CD8-positive, alpha-beta memory T cell (primary cell): ENCODE results near the gene ORM2. TPM values are rescaled to one million over a fixed set of nuclear protein-coding genes. Genes with fewer than 3 reads are reported as not detected.

Experiments
- CTCF ChIA-PET: fragments of 350-600 bp; sonication (Branson Sonifier 250); formaldehyde crosslinking; loops from one replicate; lab custom pipeline; 2021; ENCODE audit warnings: antibody characterized with exemption; lab: Charles Lee
- POLR2A ChIA-PET: fragments of 350-600 bp; sonication (Branson Sonifier 250); formaldehyde crosslinking; loops from one replicate; lab custom pipeline; 2021; ENCODE audit warnings: antibody characterized with exemption; lab: Charles Lee
- DNase-seq, 5 donors: peaks; one replicate each; pipeline versions ENCODE4 v3.0.0 to v3.0.0-alpha.2; 2020 to 2022; ENCODE audit warnings: mixed read lengths in 1 of 5
- H3K27ac ChIP-seq: one replicate; pipeline ENCODE4 v1.7.0; 2013; ENCODE audit warnings: low read depth, mild to moderate bottlenecking, low read length, moderate library complexity
- H3K27me3 ChIP-seq: 2 replicates; pipeline ENCODE4 v1.7.0; 2013; ENCODE audit warnings: low read length, mild to moderate bottlenecking; ENCODE audit not compliant: insufficient read depth, poor library complexity, severe bottlenecking
- H3K36me3 ChIP-seq: 2 replicates; pipeline ENCODE4 v1.7.0; 2013; ENCODE audit warnings: mild to moderate bottlenecking, low read length, moderate library complexity; ENCODE audit not compliant: insufficient read depth
- H3K4me1 ChIP-seq: 2 replicates; pipeline ENCODE4 v1.7.0; 2013; ENCODE audit warnings: mild to moderate bottlenecking, low read length, moderate library complexity; ENCODE audit not compliant: insufficient read depth
- H3K4me3 ChIP-seq: 2 replicates; pipeline ENCODE4 v1.7.0; 2013; ENCODE audit warnings: mild to moderate bottlenecking, low read length
- H3K9me3 ChIP-seq: 2 replicates; pipeline ENCODE4 v1.7.0; 2013; ENCODE audit warnings: mild to moderate bottlenecking, low read length
- H3K27ac Mint-ChIP-seq, 8 donors: one replicate each; pipeline ENCODE4 v1.8.0; 2020 to 2021; ENCODE audit warnings: mixed read lengths in 8 of 8, mild to moderate bottlenecking in 6 of 8, inconsistent platforms in 3 of 8, moderate library complexity in 3 of 8
- H3K27me3 Mint-ChIP-seq, 2 donors: one replicate each; pipeline ENCODE4 v1.8.0; 2020 to 2021; ENCODE audit warnings: mixed read lengths in 2 of 2, mild to moderate bottlenecking in 1 of 2, moderate library complexity in 1 of 2
- H3K36me3 Mint-ChIP-seq, 3 donors: one replicate each; pipeline ENCODE4 v1.8.0; 2020 to 2021; ENCODE audit warnings: mixed read lengths in 3 of 3, inconsistent platforms in 1 of 3, mild to moderate bottlenecking in 1 of 3
- H3K4me1 Mint-ChIP-seq, 3 donors: one replicate each; pipeline ENCODE4 v1.8.0; 2020 to 2021; ENCODE audit warnings: mixed read lengths in 3 of 3, inconsistent platforms in 1 of 3, mild to moderate bottlenecking in 1 of 3
- H3K4me3 Mint-ChIP-seq, 7 donors: one replicate each; pipeline ENCODE4 v1.8.0; 2020 to 2021; ENCODE audit warnings: mixed read lengths in 7 of 7, mild to moderate bottlenecking in 6 of 7, moderate library complexity in 4 of 7, inconsistent platforms in 2 of 7
- H3K9me3 Mint-ChIP-seq, 5 donors: one replicate each; pipeline ENCODE4 v1.8.0; 2020 to 2022; ENCODE audit warnings: mixed read lengths in 5 of 5, mild to moderate bottlenecking in 3 of 5, moderate library complexity in 2 of 5, inconsistent platforms in 1 of 5
- polyA plus RNA-seq: library from polyadenylated mRNA; unstranded; fragments of 300-500 nt; fragmentation: Illumina TruSeq; gene quantifications from one replicate; pipeline ENCODE4 v1.2.3, GENCODE V29; 2021
- total RNA-seq, 2 experiments: library from RNA; stranded (reverse); gene quantifications; one replicate each; pipeline ENCODE4 v1.2.3, GENCODE V29; 2021

Gene ORM2
- total and polyA plus RNA-seq, 3 experiments from 2014 or later: not detected

DNA sequence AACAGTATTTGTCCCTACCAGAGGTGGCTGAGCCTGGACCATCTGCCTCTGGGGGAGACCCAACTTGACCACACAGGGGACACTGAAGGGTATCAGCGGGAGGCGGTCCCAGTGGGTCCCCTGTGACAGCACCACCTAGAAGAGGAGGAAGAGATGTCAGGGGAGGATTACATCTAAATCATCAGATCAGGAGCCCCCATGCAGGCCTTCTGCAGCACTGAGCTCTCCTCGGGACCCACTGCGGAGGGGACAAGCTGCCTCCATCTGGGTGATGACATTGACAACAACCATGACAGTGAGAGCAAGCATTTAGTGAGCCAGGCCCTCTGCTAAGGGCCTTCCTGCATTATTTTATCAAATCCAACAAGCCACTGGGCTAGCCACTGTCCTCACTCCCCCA lies 12.3 kb downstream of the ORM2 start:
- peaks cover 12 to 97% (median 33%) of the 10 kb centered on the region in 3 donors for H3K36me3 Mint-ChIP-seq
- H3K4me3 Mint-ChIP-seq: no peak overlapping the region
- Histone ChIP-seq H3K27ac (no peak overlapping the region), H3K36me3 (peaks cover 95% of the 10 kb centered on the region), H3K27me3 (no peaks in the 10 kb centered on the region), H3K4me1 (no peaks in the 10 kb centered on the region), H3K9me3 (no peaks in the 10 kb centered on the region), H3K4me3 (no peak overlapping the region)
- peak overlapping the region in 6 of 8 donors; percentile 29 to 92 (median 80) for H3K27ac Mint-ChIP-seq
- CTCF ChIA-PET: interaction anchor here (0.8 to 2.7 kb wide), 3 partner anchors 45 to 54 kb away, joined by 3 to 8 read pairs (median 3); partner anchors contain the start of gene AKNA
- H3K27me3 Mint-ChIP-seq: no peaks in the 10 kb centered on the region
- no peak for DNase-seq
- peaks cover 32 to 72% (median 35%) of the 10 kb centered on the region in 3 donors for H3K4me1 Mint-ChIP-seq
- POLR2A ChIA-PET: interaction anchor here (1.2 to 1.5 kb wide), 2 partner anchors 19 to 45 kb away, joined by 4 read pairs; no protein-coding TSS in a partner anchor
- H3K9me3 Mint-ChIP-seq: peaks cover 0 to 2% (median 0%) of the 10 kb centered on the region in 5 donors

GRCh38 chr9:114342755-114343440 lies 13.2 kb downstream of the ORM2 start:
- Mint-ChIP-seq H3K4me1 (peaks cover 32 to 76% (median 34%) of the 10 kb centered on the region in 3 donors), H3K27me3 (no peaks in the 10 kb centered on the region), H3K27ac (peak overlapping the region; percentile 51 to 95 (median 87)), H3K9me3 (peaks cover 0 to 2% (median 0%) of the 10 kb centered on the region in 5 donors), H3K36me3 (peaks cover 14 to 96% (median 31%) of the 10 kb centered on the region in 3 donors), H3K4me3 (no peak overlapping the region)
- CTCF ChIA-PET: interaction anchor here (1.3 to 2.7 kb wide), 2 partner anchors 44 to 53 kb away, joined by 3 to 8 read pairs; partner anchors contain the start of gene AKNA
- Histone ChIP-seq H3K4me3 (no peak overlapping the region), H3K9me3 (no peaks in the 10 kb centered on the region), H3K27me3 (no peaks in the 10 kb centered on the region), H3K27ac (no peak overlapping the region), H3K4me1 (no peaks in the 10 kb centered on the region), H3K36me3 (peaks cover 92% of the 10 kb centered on the region)
- POLR2A ChIA-PET: interaction anchor here (1.2 to 1.5 kb wide), 3 partner anchors 18 to 47 kb away, joined by 3 to 4 read pairs (median 4); no protein-coding TSS in a partner anchor
- DNase-seq: no peak

GRCh38 chr9:114343471-114344187 lies 14.0 kb downstream of the ORM2 start:
- H3K27ac Mint-ChIP-seq: peak overlapping the region; percentile 61 to 95 (median 87)
- peaks cover 0 to 2% (median 0%) of the 10 kb centered on the region in 5 donors for H3K9me3 Mint-ChIP-seq
- CTCF ChIA-PET: interaction anchor here (0.9 to 2.7 kb wide), 7 partner anchors 7 to 60 kb away, joined by 3 to 8 read pairs (median 3); partner anchors contain the start of gene AKNA
- H3K27me3 Mint-ChIP-seq: no peaks in the 10 kb centered on the region
- Histone ChIP-seq H3K36me3 (peaks cover 92% of the 10 kb centered on the region), H3K4me1 (peaks cover 4% of the 10 kb centered on the region), H3K4me3 (no peak overlapping the region), H3K27me3 (no peaks in the 10 kb centered on the region), H3K27ac (no peak overlapping the region), H3K9me3 (no peaks in the 10 kb centered on the region)
- H3K36me3 Mint-ChIP-seq: peaks cover 18 to 96% (median 28%) of the 10 kb centered on the region in 3 donors
- H3K4me3 Mint-ChIP-seq: peak overlapping the region in 1 of 7 donors; percentile 66
- H3K4me1 Mint-ChIP-seq: peaks cover 30 to 79% (median 38%) of the 10 kb centered on the region in 3 donors
- POLR2A ChIA-PET: interaction anchor here (1.1 to 1.4 kb wide), 3 partner anchors 29 to 46 kb away, joined by 3 to 6 read pairs (median 4); no protein-coding TSS in a partner anchor
- DNase-seq: no peak

- H3K4me1 ChIP-seq: peaks cover 9% of the 10 kb centered on the region
- CTCF ChIA-PET: interaction anchor here (0.9 to 1.5 kb wide), 6 partner anchors 8 to 60 kb away, joined by 3 to 5 read pairs (median 3); no protein-coding TSS in a partner anchor
- peaks cover 92% of the 10 kb centered on the region for H3K36me3 ChIP-seq
- H3K4me3 Mint-ChIP-seq: peak overlapping the region in 1 of 7 donors; percentile 66
- POLR2A ChIA-PET: interaction anchor here (1.1 kb wide), 2 partner anchors 12 to 29 kb away, joined by 3 to 6 read pairs; no protein-coding TSS in a partner anchor
- H3K4me3 ChIP-seq: no peak overlapping the region
- peaks cover 21 to 96% (median 25%) of the 10 kb centered on the region in 3 donors for H3K36me3 Mint-ChIP-seq
- H3K27ac Mint-ChIP-seq: peak overlapping the region; percentile 44 to 92 (median 65)
- DNase-seq: no peak
- H3K9me3 ChIP-seq: no peaks in the 10 kb centered on the region
- H3K4me1 Mint-ChIP-seq: peaks cover 33 to 80% (median 39%) of the 10 kb centered on the region in 3 donors
- no peaks in the 10 kb centered on the region for H3K27me3 ChIP-seq
- no peaks in the 10 kb centered on the region for H3K27me3 Mint-ChIP-seq
- H3K27ac ChIP-seq: no peak overlapping the region
- H3K9me3 Mint-ChIP-seq: peaks cover 0 to 2% (median 0%) of the 10 kb centered on the region in 5 donors
These were observed 14.5 kb downstream of the ORM2 start for GRCh38 chr9:114344188-114344566.

- H3K27me3 Mint-ChIP-seq: peaks cover 0 to under 1% of the 10 kb centered on the region in 2 donors
- H3K4me1 ChIP-seq: peaks cover 14% of the 10 kb centered on the region
- no peak overlapping the region for H3K4me3 Mint-ChIP-seq
- H3K36me3 Mint-ChIP-seq: peaks cover 25 to 96% (median 26%) of the 10 kb centered on the region in 3 donors
- no peaks in the 10 kb centered on the region for H3K9me3 ChIP-seq
- CTCF ChIA-PET: interaction anchor here (0.9 to 1.5 kb wide), 6 partner anchors 8 to 59 kb away, joined by 3 to 5 read pairs (median 3); no protein-coding TSS in a partner anchor
- POLR2A ChIA-PET: interaction anchor here (1.1 kb wide), 2 partner anchors 12 to 28 kb away, joined by 3 to 6 read pairs; no protein-coding TSS in a partner anchor
- peaks cover 0 to 2% (median 0%) of the 10 kb centered on the region in 5 donors for H3K9me3 Mint-ChIP-seq
- H3K4me1 Mint-ChIP-seq: peaks cover 38 to 80% (median 39%) of the 10 kb centered on the region in 3 donors
- H3K27ac Mint-ChIP-seq: peak overlapping the region in 6 of 8 donors; percentile 47 to 91 (median 64)
- H3K27ac ChIP-seq: no peak overlapping the region
- H3K4me3 ChIP-seq: no peak overlapping the region
- H3K27me3 ChIP-seq: no peaks in the 10 kb centered on the region
- DNase-seq: no peak
- H3K36me3 ChIP-seq: peaks cover 92% of the 10 kb centered on the region
These were observed 15.0 kb downstream of the ORM2 start for GRCh38 chr9:114344692-114345091.

DNA sequence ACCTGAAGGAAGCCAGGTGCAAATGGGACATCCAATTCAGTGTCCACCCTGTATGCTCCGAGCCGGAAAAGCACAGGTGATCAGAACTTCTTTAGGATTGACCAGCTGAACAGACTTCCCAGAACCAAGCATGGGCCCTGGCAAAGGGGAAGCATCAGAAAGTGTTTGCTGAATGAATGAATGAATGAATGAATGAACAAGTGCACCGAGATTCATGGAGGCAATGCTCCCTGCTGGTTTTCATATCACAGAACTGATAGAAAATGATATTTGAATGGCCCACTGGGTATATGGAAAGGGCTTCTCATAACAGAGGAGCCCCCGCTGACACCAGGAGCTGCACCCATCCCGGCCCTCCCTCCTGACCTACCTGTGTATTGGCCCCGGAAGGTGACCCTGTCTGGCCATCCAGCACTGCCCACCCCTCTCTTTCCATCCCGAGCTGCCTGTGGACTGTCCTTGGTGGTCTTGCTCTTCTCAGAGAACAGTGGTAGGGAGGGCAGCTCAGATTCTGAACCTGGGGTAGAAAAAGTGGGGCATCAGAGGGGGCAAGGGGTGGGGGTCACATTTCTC lies 15.9 kb downstream of the ORM2 start:
- peaks cover 43 to 82% (median 44%) of the 10 kb centered on the region in 3 donors for H3K4me1 Mint-ChIP-seq
- no peaks in the 10 kb centered on the region for H3K27me3 ChIP-seq
- peaks cover 23% of the 10 kb centered on the region for H3K4me1 ChIP-seq
- no peak for DNase-seq
- peaks cover 28 to 96% (median 32%) of the 10 kb centered on the region in 3 donors for H3K36me3 Mint-ChIP-seq
- H3K4me3 ChIP-seq: no peak overlapping the region
- H3K27ac Mint-ChIP-seq: peak overlapping the region in 7 of 8 donors; percentile 8 to 88 (median 66)
- peaks cover 0 to 2% (median 0%) of the 10 kb centered on the region in 5 donors for H3K9me3 Mint-ChIP-seq
- peaks cover 0 to 2% of the 10 kb centered on the region in 2 donors for H3K27me3 Mint-ChIP-seq
- no peaks in the 10 kb centered on the region for H3K9me3 ChIP-seq
- H3K36me3 ChIP-seq: peaks cover 92% of the 10 kb centered on the region
- ChIA-PET POLR2A (interaction anchor here (1.1 to 1.7 kb wide), 2 partner anchors 21 to 40 kb away, joined by 3 to 5 read pairs; no protein-coding TSS in a partner anchor), CTCF (interaction anchor here (1.0 to 3.2 kb wide), 4 partner anchors 9 to 42 kb away, joined by 3 to 8 read pairs (median 4); partner anchors contain the start of gene AKNA)
- H3K27ac ChIP-seq: no peak overlapping the region
- H3K4me3 Mint-ChIP-seq: no peak overlapping the region

- CTCF ChIA-PET: interaction anchor here (0.7 to 3.2 kb wide), 5 partner anchors 9 to 59 kb away, joined by 3 to 8 read pairs (median 3); partner anchors contain the start of gene AKNA
- peaks cover 91% of the 10 kb centered on the region for H3K36me3 ChIP-seq
- H3K27me3 Mint-ChIP-seq: peaks cover 0 to 2% of the 10 kb centered on the region in 2 donors
- POLR2A ChIA-PET: interaction anchor here (1.1 to 1.7 kb wide), 2 partner anchors 21 to 39 kb away, joined by 3 to 5 read pairs; no protein-coding TSS in a partner anchor
- no peak overlapping the region for H3K4me3 Mint-ChIP-seq
- H3K4me1 ChIP-seq: peaks cover 27% of the 10 kb centered on the region
- H3K27ac ChIP-seq: no peak overlapping the region
- H3K36me3 Mint-ChIP-seq: peaks cover 28 to 96% (median 31%) of the 10 kb centered on the region in 3 donors
- no peak overlapping the region for H3K4me3 ChIP-seq
- peak overlapping the region in 5 of 8 donors; percentile 31 to 87 (median 68) for H3K27ac Mint-ChIP-seq
- no peaks in the 10 kb centered on the region for H3K27me3 ChIP-seq
- H3K9me3 ChIP-seq: no peaks in the 10 kb centered on the region
- no peak for DNase-seq
- peaks cover 0 to 2% (median 0%) of the 10 kb centered on the region in 5 donors for H3K9me3 Mint-ChIP-seq
- peaks cover 43 to 82% (median 46%) of the 10 kb centered on the region in 3 donors for H3K4me1 Mint-ChIP-seq
These were observed 16.5 kb downstream of the ORM2 start for GRCh38 chr9:114346146-114346545.
